Measurements from ENCODE around the gene KCNJ4.

KCNJ4 gene

DNA sequence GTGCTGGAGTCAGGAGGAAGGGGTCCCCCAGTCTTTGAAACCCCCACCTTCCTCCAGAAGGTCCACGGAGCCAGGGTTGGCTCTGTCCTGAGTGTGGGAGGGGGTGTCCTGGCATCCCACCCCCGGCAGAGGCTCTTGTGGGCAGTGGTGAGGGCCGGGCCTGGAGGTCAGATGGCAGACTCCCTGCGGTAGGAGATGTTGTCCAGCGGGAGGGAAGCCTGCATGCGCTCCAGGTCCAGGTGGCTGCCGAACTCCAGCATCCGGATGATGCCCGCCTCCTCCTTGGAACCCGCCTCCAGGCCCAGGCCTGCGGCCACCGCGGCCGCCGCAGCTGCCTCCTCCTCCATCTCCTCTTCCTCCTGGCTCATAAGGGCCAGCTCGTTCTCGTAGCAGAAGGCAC is 28.4 kb downstream of the KCNJ4 start:
- no peak overlapping the region for H2AFZ ChIP-seq (ENCODE audit: low read depth, low read length)
- H3K9me3 ChIP-seq (ENCODE audit: low read length): no peaks in the 10 kb centered on the region
- H3K4me1 ChIP-seq (ENCODE audit: insufficient read depth, low read length): peaks cover 12% of the 10 kb centered on the region
- no peaks in the 10 kb centered on the region for H3K27me3 ChIP-seq (ENCODE audit: insufficient read depth, low read length)
- no peaks in the 10 kb centered on the region for H3K36me3 ChIP-seq (ENCODE audit: insufficient read depth, low read length)
- H3K4me3 ChIP-seq (ENCODE audit: low read length): no peak overlapping the region

DNA sequence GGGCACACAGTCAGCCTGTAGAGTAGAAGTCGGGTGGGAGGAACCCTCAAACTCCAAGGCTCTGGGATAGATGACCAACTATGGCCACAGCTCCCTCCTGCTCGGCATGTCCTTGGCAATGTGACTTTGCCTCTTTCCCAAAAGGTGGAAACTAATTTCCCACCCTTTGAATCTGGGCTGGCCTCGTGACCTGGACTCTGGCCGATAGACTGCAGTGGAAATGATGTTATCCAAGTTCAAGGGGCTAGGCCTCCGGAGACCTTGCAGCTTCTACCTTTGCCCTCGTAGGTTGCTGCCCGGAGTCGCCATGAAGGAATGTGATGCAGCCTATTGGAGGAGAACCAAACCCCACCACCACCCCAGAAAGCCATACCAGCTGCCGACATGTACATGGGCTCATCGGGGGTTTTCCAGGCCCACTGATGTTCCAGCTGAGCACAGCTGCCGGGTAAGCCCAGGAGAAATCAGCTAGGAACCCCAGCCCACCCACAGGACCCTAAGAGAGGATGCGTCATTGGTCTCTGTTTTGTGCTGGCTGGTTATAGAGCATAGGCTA is 30.4 kb downstream of the KCNJ4 start:
- H3K4me3 ChIP-seq (ENCODE audit: low read length): no peak overlapping the region
- H3K27me3 ChIP-seq (ENCODE audit: insufficient read depth, low read length): no peaks in the 10 kb centered on the region
- H3K36me3 ChIP-seq (ENCODE audit: insufficient read depth, low read length): no peaks in the 10 kb centered on the region
- H2AFZ ChIP-seq (ENCODE audit: low read depth, low read length): no peak overlapping the region
- H3K4me1 ChIP-seq (ENCODE audit: insufficient read depth, low read length): peaks cover 6% of the 10 kb centered on the region
- H3K9me3 ChIP-seq (ENCODE audit: low read length): no peaks in the 10 kb centered on the region

GRCh38 chr22:38423512-38424503 is 31.2 kb downstream of the KCNJ4 start:
- Histone ChIP-seq H2AFZ (ENCODE audit: low read depth, low read length) (no peak overlapping the region), H3K4me3 (ENCODE audit: low read length) (no peak overlapping the region), H3K4me1 (ENCODE audit: insufficient read depth, low read length) (peaks cover 11% of the 10 kb centered on the region), H3K36me3 (ENCODE audit: insufficient read depth, low read length) (no peaks in the 10 kb centered on the region), H3K27me3 (ENCODE audit: insufficient read depth, low read length) (no peaks in the 10 kb centered on the region), H3K9me3 (ENCODE audit: low read length) (no peaks in the 10 kb centered on the region)

- no peaks in the 10 kb centered on the region for H3K9me3 ChIP-seq (ENCODE audit: low read length)
- peaks cover 11% of the 10 kb centered on the region for H3K4me1 ChIP-seq (ENCODE audit: insufficient read depth, low read length)
Observed at GRCh38 chr22:38422611-38423511, 32.1 kb downstream of the KCNJ4 start.

DNA sequence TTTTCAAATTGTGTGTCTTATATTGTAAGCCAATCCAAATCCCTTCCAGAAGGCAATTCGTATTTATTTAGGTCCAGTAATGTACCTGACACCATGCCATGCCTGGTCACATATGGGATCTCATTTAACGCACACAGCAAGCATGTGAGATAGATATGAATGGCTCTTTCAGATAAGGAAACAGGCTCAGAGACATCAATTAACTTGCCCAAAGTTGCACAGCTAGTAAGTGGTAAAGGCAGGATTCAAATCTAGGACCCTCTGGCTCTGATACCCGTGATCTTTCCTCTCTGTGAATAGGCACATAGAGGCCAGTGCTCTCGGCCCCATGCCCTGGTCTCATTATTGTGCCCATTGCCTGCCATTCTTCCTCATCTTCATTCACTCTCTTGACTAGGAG is 34.3 kb downstream of the KCNJ4 start:
- Histone ChIP-seq H3K4me3 (ENCODE audit: low read length) (no peak overlapping the region), H2AFZ (ENCODE audit: low read depth, low read length) (no peak overlapping the region), H3K27me3 (ENCODE audit: insufficient read depth, low read length) (peaks cover 8% of the 10 kb centered on the region), H3K4me1 (ENCODE audit: insufficient read depth, low read length) (peaks cover 11% of the 10 kb centered on the region), H3K36me3 (ENCODE audit: insufficient read depth, low read length) (no peaks in the 10 kb centered on the region), H3K9me3 (ENCODE audit: low read length) (no peaks in the 10 kb centered on the region)

More at GRCh38 chr22:38422611-38423511, 32.1 kb downstream of the KCNJ4 start:
- no peak overlapping the region for H3K4me3 ChIP-seq (ENCODE audit: low read length)
- H3K36me3 ChIP-seq (ENCODE audit: insufficient read depth, low read length): no peaks in the 10 kb centered on the region
- no peaks in the 10 kb centered on the region for H3K27me3 ChIP-seq (ENCODE audit: insufficient read depth, low read length)
- no peak overlapping the region for H2AFZ ChIP-seq (ENCODE audit: low read depth, low read length)

- Histone ChIP-seq H3K27me3 (ENCODE audit: insufficient read depth, low read length) (peaks cover 14% of the 10 kb centered on the region), H3K4me1 (ENCODE audit: insufficient read depth, low read length) (peaks cover 11% of the 10 kb centered on the region), H3K9me3 (ENCODE audit: low read length) (no peaks in the 10 kb centered on the region), H3K4me3 (ENCODE audit: low read length) (no peak overlapping the region), H3K36me3 (ENCODE audit: insufficient read depth, low read length) (no peaks in the 10 kb centered on the region), H2AFZ (ENCODE audit: low read depth, low read length) (no peak overlapping the region)
Observed at GRCh38 chr22:38419858-38420160, 35.2 kb downstream of the KCNJ4 start.

GRCh38 chr22:38419121-38419857 is 35.7 kb downstream of the KCNJ4 start:
- Histone ChIP-seq H3K4me3 (ENCODE audit: low read length) (no peak overlapping the region), H2AFZ (ENCODE audit: low read depth, low read length) (no peak overlapping the region), H3K27me3 (ENCODE audit: insufficient read depth, low read length) (peaks cover 14% of the 10 kb centered on the region), H3K9me3 (ENCODE audit: low read length) (no peaks in the 10 kb centered on the region), H3K4me1 (ENCODE audit: insufficient read depth, low read length) (peaks cover 11% of the 10 kb centered on the region), H3K36me3 (ENCODE audit: insufficient read depth, low read length) (no peaks in the 10 kb centered on the region)

DNA sequence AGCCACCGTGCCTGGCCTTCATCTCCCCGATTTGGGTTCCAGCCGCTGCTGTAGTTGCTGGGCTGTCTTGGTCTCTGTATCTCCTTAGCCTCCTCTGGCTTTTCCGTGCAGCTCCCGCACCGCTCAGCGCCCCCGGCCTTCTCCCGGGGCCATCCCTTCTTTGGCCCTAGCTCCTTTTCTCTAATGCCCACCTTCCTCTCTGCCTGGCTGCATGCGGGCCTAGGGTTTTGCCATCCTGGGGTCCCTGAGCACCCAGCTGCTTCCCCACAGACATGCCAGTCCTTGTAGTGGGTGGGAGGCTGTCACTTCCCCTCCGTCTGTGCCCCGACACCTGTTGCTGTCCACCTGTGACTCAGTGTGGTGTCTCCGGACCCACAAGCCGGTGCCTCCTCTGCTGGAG is 36.4 kb downstream of the KCNJ4 start:
- Histone ChIP-seq H2AFZ (ENCODE audit: low read depth, low read length) (no peak overlapping the region), H3K27me3 (ENCODE audit: insufficient read depth, low read length) (peaks cover 14% of the 10 kb centered on the region)

DNA sequence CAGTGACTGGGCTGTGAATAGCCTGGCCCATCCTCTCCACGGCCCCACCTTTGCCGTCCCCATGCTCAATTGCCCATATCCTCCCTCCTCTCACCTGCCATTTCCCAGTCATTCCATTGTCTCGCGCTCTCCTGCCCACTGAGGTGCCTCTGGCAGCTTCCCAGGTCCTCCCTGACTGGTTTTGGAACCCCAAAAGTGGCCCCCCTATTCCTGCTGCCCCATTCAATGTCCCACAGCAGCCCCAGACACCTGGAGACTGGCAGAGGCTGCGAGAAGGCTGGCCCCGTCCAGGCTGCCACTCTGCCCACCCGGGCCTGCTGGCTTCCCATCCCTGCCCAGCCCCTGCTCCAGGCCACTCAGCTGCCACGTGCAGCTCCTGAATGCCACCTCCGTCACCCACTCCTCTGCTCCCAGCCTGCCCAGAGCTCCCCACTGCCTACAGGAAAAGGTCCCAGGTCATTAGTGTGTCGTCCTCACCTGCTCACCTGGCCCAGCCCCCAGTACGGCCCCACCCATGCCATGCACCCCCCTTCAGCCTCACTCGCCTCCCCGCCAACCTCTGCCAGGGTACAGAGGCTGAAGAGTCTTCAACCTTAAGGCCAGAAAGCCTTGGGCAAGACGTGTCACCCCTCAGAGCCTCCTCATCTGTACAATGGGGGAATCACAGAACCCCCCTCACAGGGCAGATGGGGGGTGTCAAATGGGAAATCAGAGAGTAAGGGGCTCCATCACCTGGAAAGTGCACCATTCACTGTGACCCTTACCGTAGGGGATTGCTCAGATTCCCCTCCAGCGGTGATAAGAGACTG is 37.5 kb downstream of the KCNJ4 start:
- H3K36me3 ChIP-seq (ENCODE audit: insufficient read depth, low read length): no peaks in the 10 kb centered on the region
- H3K27me3 ChIP-seq (ENCODE audit: insufficient read depth, low read length): peaks cover 19% of the 10 kb centered on the region
- H3K9me3 ChIP-seq (ENCODE audit: low read length): no peaks in the 10 kb centered on the region
- no peak overlapping the region for H2AFZ ChIP-seq (ENCODE audit: low read depth, low read length)
- no peak overlapping the region for H3K4me3 ChIP-seq (ENCODE audit: low read length)
- H3K4me1 ChIP-seq (ENCODE audit: insufficient read depth, low read length): peaks cover 11% of the 10 kb centered on the region

More for the DNA sequence above, 36.4 kb downstream of the KCNJ4 start:
- no peaks in the 10 kb centered on the region for H3K9me3 ChIP-seq (ENCODE audit: low read length)
- no peak overlapping the region for H3K4me3 ChIP-seq (ENCODE audit: low read length)
- H3K4me1 ChIP-seq (ENCODE audit: insufficient read depth, low read length): peaks cover 11% of the 10 kb centered on the region
- H3K36me3 ChIP-seq (ENCODE audit: insufficient read depth, low read length): no peaks in the 10 kb centered on the region

DNA sequence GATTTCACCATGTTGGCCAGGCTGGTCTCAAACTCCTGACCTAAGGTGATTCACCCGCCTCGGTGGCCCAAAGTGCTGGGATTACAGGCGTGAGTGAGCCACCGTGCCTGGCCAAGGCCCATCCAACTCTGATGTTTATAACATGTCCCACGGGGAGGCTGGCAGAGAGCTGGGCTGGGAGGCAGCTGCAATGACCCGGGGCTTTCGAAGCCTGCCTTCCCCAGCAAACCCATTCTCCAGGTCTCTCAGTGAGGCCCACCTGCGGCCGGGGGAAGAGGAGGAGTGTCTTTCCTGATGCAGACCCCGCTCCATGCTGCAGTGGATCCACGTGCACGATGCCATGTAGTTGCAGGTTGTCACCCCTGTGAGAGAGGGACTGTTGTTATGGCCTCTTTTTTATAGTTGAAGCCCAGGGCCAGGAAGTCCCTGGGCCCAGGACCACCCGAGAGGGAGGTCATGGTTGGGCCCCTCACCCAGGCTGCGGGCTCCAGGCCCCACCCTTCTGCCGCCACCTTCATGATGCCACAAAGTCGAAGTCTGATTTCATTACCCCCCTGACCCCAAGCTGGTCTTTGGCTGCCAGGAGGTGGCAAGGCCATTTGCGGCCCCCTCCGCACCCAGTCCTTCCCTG is 38.3 kb downstream of the KCNJ4 start:
- Histone ChIP-seq H3K4me3 (ENCODE audit: low read length) (no peak overlapping the region), H3K4me1 (ENCODE audit: insufficient read depth, low read length) (peaks cover 11% of the 10 kb centered on the region), H2AFZ (ENCODE audit: low read depth, low read length) (no peak overlapping the region), H3K36me3 (ENCODE audit: insufficient read depth, low read length) (no peaks in the 10 kb centered on the region), H3K9me3 (ENCODE audit: low read length) (no peaks in the 10 kb centered on the region), H3K27me3 (ENCODE audit: insufficient read depth, low read length) (peaks cover 19% of the 10 kb centered on the region)

GRCh38 chr22:38415561-38416321 is 39.3 kb downstream of the KCNJ4 start:
- Histone ChIP-seq H3K4me3 (ENCODE audit: low read length) (no peak overlapping the region), H3K9me3 (ENCODE audit: low read length) (no peaks in the 10 kb centered on the region), H3K27me3 (ENCODE audit: insufficient read depth, low read length) (peaks cover 19% of the 10 kb centered on the region), H3K4me1 (ENCODE audit: insufficient read depth, low read length) (peaks cover 11% of the 10 kb centered on the region), H2AFZ (ENCODE audit: low read depth, low read length) (no peak overlapping the region), H3K36me3 (ENCODE audit: insufficient read depth, low read length) (no peaks in the 10 kb centered on the region)
